HG02588 (cell line): Measurements from ENCODE around the gene ANKRD12.
"Not testable (repeated sequence)": the region's sequence is repeated elsewhere in the genome, so short reads cannot be mapped to it uniquely, and the experiment has no call there.

Source experiments
- ATAC-seq: cut with Tn5 transposase; IDR thresholded peaks from one replicate; pipeline ENCODE4 v1.9.1; 2021; ENCODE audit warnings: mild to moderate bottlenecking, moderate library complexity; ENCODE audit not compliant: unreplicated experiment

Gene ANKRD12

DNA sequence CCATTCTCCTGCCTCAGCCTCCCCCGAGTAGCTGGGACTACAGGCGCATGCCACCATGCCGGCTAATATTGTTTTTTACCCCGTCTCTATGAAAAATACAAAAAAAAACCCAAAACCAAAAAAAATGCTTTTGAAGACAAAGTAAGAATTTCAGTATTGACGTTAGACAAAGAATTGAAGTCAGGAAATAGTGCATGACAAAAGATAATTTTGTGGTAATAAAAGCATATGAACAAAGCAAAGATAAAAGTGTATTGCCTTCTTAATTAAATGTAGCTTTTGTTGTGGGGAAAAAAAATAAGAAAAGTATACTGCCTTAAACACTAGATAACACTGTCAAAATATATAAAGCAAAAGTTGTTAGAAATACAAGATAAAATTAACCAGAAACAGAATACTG, 86.8 kb downstream of the ANKRD12 start:
- no peak for ATAC-seq

DNA sequence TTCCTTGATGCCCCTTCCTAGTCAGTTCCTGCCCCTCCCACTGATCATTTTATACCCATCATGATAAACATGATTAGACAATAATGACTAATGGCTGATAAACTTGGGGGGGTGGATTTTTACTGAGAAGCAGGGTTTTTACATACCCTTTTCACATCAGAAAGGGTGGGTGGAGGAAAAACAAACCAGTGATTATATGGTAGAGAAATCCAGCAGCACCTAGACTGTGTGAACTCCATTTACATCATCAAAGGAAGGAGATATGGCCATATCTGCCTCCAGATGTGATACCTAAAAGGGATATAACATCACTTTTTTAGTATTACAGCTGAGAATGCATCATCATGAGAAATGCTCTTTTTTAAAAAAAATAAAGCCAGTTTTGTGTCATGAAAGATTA, 89.9 kb downstream of the ANKRD12 start:
- no peak for ATAC-seq

DNA sequence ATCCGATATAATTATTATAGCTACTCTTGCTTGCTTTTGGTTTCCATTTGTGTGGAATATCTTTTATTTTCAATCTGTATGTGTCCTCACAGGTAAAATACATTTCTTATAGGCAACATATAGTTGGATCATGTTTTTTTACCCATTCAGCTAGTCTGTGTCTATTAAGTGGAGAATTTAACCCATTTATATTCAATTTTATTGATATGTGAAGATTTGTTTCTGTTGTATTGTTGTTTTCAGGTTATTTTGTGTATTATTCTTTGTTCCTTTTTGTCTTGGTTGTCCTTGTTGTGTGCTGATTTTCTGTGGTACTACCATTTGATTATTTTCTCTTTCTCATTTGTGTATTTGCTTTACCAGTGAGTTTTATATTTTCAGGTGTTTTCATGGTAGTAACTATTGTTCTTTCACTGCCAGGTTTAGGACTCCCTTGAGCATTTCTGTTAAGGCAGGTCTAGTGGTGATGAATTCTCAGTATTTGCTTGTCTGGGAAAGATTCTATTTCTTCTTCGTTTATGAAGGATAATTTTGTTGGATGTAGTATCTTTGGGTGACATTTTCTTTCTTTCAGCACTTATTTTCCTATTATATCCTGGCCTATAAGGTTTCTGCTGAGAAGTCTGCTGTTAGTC, 95.4 kb downstream of the ANKRD12 start:
- no peak for ATAC-seq

DNA sequence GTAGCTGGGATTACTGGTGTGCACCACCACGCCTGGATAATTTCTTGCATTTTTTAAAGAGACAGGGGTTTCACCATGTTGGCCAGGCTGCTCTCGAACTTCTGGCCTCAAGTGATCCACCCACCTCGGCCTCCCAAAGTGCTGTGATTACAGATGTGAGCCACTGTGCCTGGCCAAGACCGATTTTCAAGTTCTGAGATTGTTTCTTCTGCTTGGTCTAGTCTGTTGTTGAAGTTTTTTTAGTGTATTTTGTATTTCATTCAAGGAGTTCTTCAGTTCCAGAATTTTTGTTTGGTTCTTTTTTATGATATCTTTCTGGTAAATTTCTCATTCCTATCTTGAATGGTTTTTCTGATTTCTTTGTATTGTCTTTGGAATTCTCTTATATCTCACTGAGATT, 96.4 kb downstream of the ANKRD12 start:
- no peak for ATAC-seq

DNA sequence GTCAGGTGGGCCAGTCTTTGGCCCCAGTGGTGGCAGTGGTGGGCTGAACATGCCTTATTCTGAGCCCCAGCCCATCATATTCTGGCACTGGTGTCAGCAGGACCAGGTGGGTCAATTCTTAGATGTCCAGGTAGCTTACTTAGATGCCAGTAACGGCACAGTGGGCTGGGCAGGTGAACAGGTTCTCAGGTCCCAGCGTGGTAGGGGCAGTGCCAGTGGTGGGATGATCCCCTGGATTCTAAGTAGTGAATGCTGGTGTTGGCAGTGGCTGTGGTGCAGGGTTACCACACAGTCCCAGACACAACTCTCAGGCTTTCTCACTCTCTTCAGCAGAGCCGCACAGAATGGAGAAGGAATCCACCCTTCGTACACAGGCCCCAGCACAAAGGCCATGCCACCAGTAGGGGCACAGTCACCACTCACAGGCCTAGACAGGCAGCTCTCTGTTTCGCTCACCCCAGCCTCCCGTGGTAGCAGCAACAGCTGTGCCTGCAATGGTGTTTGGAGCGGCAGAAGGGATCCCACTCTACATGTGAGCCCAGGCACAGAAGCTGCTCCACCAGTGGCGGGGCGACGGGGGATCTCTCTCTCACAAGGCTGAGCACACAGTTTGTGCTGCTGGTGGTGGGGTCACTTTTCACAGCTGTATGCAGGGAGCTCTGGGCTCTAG, 97.3 kb downstream of the ANKRD12 start:
- no peak for ATAC-seq

DNA sequence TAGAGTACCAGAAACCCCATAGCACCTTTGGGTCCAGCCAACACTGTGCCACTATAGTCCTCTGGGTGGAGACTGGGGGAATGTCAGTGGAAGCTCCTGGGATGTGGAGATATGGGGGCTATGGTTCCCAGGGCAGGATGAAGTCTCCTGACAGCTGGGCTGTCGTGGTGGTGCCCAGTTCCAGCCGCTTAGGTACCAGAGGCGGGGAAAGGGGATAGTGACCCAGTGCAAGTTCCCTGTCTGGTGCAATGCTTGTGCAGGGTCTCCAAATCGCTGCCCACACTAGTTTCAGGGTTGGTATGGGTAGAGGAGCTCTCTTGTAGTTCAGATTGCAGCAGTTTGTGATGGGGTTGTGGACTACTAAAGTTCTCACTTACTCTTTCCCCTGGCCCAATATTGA, 97.9 kb downstream of the ANKRD12 start:
- ATAC-seq: no peak

DNA sequence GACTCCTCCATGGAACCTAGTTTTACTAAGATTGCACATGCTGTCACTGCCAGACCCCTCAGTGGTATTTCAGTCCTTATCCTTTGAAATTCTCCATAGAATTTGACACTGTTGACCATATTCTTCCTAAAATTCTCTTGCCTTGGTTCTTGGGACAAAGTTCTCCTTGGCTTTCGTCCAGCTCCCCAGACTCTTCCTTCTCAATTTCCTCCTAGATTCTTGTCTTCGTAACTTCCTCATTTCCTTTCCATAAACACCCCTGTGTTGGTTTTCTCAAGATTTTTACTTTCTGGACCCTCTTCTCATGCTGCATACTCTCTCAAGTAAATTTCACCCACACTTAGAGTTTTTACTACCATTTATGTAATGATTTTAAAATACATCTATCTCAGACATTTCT, 101.4 kb downstream of the ANKRD12 start:
- ATAC-seq: no peak

DNA sequence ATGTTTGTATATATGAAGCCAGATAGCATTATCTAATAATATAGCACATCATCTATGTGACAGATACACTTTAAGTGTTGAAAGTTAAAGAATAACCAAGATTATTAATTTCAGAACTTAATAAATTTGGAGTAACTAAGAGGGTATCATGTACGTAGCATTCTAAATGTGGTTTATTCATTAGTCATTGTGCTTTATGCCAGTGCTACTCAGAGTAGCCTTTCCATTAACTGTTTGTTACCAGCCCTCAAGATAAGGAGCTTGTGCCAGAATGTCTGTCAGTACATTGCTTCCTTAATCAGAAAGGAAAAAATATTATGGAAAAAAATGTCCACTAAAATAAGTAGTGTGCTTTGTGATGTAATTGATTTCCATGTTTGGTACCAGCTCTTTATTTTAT, 103.1 kb downstream of the ANKRD12 start:
- no peak for ATAC-seq

DNA sequence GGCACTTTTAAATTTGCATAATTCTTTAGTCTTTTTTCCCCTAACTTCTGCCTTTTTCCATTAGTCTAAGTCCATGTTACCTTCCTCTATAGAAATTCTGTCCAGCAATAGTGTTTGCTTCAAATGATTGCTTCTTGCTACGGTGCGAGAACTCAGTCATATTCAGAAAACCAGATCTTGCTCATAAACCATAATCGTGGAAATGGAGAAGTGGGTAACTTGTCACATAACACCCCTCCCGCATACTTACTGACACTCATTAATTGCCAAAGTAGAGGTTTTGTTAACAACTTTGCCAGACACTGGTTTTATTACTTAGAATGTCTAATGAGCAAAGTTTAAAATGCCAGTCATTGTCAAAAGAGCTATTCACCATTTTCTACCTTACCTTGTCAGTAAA, 103.7 kb downstream of the ANKRD12 start:
- ATAC-seq: no peak

DNA sequence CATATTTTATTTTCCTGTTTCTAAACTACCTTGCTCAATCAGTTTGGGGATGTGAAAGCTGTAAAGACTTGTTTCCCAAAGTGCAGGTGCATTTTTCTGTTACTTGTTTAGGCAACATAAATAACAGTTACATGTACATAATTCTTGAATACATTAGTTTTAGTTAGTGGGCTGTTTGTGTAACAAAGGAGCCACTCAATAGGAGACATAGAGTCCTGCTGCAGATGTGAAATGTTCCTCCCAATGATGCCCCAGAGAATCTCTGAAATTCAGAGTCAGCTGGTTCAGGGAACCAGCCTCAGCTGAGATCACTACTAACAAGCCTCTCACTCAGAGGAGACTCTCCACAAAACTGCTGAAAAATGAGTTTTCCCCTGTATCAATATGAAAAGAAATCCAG, 106.4 kb downstream of the ANKRD12 start:
- peak; percentile 65 for ATAC-seq

DNA sequence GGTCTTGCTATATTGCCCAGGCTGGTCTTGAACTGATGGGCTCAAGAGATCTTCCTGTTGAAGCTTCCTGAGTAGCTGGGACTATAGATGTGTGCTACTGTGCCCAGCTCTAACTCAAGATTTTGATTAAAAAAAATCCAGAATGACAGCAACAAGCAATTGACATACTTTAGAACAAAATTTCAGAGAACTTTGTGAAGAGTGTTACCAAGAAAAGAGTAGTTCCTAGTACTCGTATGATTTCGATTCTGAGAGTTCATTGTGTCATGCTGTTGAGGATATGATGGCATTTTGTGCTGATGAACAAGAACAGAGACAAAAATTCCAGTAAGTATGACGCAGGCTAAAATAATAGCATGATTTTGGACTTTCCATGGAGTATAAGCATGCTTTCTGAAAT, 107.8 kb downstream of the ANKRD12 start:
- ATAC-seq: no peak

DNA sequence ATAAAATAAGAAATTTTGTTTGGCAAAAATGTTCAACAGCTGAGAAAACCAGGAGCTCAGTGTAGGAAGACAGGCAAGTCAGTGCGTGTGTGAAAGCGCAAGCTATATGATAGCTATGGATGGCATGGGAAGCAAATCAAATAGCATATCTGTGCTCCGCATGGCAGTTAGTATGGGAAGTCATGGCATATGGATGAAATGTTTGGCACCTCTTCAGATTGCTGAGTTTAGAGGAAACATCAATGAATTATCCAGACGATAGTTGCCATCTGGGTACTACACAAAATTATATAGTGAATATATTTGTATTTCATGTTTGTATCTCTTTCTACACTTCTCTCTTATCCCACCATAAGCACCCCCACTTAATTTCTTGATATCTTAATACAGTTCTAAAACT, 112.1 kb downstream of the ANKRD12 start:
- ATAC-seq: no peak

DNA sequence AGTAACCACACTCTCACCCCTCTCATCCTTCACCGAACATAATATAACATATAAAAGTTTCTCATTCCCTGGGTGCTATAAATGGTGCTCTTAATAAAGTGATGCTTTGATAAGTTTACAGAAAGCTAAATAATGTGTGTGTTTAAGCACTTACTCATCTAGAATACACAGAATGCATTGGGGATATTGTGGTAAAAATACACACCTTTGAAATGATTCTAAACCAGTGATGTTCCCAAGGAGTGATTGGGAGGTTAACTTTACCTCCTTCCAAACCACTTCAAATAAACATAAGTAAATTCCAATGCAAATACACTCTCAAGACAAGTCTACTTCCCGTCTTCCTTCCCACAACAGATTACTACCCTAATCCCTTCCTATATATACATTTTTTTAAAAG, 112.7 kb downstream of the ANKRD12 start:
- no peak for ATAC-seq

DNA sequence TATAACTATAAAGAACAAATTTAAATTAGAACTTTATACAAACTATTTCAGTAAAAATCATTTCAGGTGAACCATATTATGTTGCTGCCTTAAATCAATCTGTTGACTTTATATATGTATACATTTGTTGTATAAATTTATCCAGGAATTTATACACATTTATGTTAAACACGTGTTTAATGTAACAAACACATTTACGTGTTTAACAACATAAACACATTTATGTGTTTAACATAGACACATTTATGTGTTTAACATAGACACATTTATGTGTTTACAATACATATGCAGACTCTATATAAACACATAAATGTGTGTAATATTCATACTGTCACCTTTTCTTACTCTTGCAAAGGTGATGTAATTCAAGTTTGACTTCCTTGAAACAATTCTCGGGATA, 122.6 kb downstream of the ANKRD12 start:
- ATAC-seq: no peak

DNA sequence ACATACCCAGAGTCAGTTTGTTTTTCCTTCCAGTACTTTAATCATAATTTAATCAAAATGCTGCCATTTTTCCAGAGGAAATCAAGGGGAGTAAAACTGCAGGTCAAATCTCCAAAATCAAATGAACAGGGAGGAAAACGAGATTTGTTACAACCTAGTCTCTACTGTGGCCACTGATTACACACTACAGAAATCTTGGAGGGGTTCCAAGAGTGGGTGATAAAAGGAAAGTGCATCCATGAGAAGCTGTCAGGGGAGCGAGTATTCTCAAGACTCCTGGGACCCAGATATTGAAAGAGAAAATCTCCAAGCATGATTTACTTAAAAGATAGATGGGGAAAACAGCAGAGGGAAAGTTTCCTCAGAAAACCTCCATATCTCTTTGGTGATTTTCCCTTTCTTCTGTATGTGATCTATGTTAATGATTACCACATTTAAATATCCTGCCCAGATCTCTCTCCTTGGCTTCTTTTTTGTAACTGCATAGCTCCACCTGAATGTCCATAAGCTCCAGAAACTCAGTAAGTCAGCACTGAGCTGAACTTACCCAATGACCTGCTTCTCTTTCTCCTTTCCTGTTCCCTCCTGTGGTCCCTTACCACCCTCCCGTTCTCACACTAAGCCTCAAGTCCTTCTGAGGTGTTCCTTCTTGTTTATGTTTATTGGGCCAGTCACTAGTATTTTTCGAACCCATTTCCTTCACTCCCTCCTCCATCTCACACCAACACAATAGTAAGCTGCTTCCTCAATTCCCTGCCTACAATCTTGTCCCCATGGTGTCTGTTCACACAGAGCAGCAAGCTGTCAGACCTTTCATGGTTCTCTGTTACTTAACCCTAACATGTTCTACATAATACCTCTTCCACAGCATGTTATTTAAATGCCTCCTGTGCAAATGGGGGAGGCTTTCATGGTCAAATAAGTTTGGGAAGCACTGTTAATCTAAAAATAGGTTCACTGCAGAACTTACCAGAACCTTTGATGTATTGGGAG, 124.1 kb downstream of the ANKRD12 start:
- no peak for ATAC-seq

DNA sequence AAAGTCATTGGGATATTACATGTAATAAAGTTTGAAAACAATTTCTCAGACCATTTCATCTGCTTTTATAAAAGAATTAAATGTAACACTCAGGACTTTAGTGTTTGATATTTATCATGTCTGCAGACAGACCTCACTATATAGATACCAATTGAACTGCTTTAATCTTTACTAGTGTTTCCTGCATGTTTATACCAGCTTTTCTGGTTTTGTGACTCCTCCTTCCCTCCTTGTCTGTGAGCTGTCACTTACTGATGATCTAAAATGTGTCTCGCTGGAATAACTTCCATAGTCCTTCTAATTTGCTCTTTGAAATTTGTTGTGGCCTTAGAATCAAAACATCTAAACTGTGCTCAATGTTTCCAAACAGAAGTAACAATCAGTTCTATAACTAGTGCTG, 126.7 kb downstream of the ANKRD12 start:
- ATAC-seq: no peak

DNA sequence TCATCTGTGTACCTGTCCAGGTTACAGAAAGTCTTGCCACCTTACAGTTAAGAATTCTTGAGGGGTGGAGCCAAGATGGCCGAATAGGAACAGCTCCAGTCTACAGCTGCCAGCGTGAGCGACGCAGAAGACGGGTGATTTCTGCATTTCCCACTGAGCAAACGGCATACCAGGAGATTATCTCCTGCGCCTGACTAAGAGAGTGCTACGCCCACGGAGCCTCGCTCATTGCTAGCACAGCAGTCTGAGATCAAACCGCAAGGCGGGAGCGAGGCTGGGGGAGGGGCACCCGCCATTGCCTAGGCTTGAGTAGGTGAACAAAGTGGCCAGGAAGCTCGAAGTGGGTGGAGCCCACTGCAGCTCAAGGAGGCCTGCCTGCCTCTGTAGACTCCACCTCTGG, 128.2 kb downstream of the ANKRD12 start:
- not testable (repeated sequence) for ATAC-seq

DNA sequence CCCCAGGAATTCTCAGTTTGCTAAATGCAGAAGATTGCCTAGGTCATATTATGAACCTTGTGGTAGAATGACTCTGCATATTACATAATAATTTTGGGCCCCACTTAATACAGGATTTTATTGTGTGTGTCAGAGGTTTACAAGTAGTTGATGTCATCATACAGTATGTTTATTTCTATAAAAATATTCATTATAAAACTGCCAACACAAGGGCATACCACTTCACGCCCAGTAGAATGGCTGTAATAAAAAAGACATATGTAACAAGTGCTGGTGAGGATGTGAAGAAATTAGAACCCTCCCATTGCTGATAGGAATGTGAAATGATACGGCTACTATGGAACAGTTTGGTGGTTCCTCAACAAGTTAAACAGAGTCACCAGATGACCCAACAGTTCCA, 136.6 kb downstream of the ANKRD12 start:
- ATAC-seq: no peak

DNA sequence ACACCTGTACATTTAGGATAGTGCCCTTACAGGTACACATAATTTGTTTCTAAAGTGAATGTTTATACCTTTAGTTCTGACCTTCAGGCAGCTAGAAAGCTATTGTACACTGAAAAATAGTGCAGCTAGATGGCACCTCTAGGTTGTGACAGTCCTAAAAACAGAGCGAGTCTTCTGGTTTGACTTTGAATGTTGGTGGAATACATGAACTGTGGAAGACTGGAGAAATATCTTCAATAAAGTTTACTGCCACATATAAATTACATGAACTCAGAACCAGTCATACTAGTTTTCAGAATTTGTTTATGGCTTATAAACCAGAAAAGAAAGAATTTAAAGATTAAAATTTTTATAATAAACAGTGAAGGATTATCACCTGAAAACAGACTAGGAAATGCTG, 139.3 kb downstream of the ANKRD12 start:
- ATAC-seq: no peak

DNA sequence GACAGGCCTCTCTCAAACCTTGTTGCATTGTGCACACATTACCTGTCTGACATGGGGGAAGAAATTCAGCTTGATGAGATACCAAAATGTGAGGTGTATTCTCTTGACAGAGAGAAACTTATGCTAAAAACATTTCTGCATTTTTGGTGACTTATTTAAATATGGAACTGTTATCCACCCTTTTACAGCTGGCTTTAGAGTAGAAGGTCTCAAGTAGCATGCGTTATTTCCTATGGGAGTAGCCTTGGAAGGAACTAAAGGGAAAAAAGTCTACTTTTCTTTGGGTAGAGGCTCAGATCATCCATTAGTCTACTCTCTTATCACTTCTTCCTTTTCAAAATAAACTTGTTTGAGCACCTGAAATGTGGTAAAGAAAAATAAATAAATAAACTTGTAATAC, 141.4 kb downstream of the ANKRD12 start:
- ATAC-seq: no peak

DNA sequence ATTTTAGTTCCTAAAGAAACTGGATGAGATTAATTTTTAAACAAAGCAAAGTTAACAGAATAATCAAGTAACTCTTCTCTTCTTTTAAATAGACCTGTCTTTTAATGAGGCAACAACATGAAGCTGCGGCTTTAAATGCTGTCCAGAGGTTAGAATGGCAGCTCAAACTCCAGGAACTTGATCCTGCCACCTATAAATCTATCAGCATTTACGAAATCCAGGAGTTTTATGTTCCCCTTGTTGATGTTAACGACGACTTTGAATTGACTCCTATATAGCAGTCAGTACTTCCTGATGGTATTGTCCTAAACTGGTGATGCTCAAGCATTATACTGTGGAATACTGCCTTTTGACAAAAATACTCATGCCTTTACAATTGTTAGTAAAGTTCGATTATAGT, 144.3 kb downstream of the ANKRD12 start:
- ATAC-seq: no peak

DNA sequence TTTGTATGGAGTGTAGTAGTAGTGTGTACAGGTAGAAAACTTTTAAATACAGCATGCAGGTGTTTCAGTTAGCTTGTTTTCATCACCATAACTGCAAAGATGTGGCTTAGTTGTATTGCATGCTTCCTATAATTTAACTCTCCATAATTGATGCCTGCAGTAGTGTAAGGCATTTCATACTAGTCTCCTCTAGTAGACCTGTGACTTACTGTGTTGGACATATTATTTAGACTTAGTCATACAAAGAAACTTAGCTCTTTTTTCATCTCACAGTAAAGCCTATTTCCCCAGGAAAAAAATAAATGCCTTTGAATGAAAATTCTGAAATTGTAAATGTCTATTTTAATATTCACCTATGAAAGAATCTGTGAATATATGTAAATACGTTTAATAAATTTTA, 145.2 kb downstream of the ANKRD12 start:
- no peak for ATAC-seq
